Esophagus squamous epithelium (tissue), 4 donors: ENCODE results near the gene CELF4.

Experiments
- CTCF ChIP-seq, 6 experiments: fragments of 450-650 bp in 4 of 6; fragments of 200-600 bp in 2 of 6; sonication (generic) in 2 of 6; IDR thresholded peaks; one replicate each; pipeline ENCODE4 v1.5.1; 2016 to 2019; ENCODE audit warnings: antibody characterized with exemption in 6 of 6, mild to moderate bottlenecking in 4 of 6, moderate library complexity in 4 of 6
- POLR2A ChIP-seq, 4 donors: fragments of 450-650 bp; IDR thresholded peaks; one replicate each; pipeline ENCODE4 v1.6.1; 2017; ENCODE audit warnings: antibody characterized with exemption in 4 of 4, mild to moderate bottlenecking in 4 of 4, moderate library complexity in 3 of 4

GRCh38 chr18:37570336-37570930 is 4.8 kb upstream of the CELF4 start:
- TF ChIP-seq CTCF (IDR thresholded peaks at IDR 0.05) (no peak), POLR2A (IDR thresholded peaks at IDR 0.05) (no peak)
